GM23338 (cell line): ENCODE measurements around the gene MRPL37. TPM values are rescaled to one million over a fixed set of nuclear protein-coding genes. Genes with fewer than 3 reads are reported as not detected.

Source experiments
- ATAC-seq: fragments of 200-7000 bp; cut with Tn5 transposase; 3 replicates; pipeline ENCODE4 v1.9.1; 2020
- DNase-seq: peaks from one replicate; pipeline ENCODE4 v3.0.0-alpha.2; 2015; ENCODE audit warnings: low spot score
- H2AFZ ChIP-seq: fragments of 200-600 bp; sonication (generic); 2 replicates; pipeline ENCODE4 v1.8.0; 2016; ENCODE audit warnings: antibody characterized with exemption, mild to moderate bottlenecking, moderate library complexity
- H3F3A ChIP-seq: fragments of 200-600 bp; sonication (generic); replicated peaks from 2 replicates; pipeline ENCODE4 v1.8.0; 2017; ENCODE audit warnings: antibody characterized with exemption, mixed run types, low read depth
- H3K27ac ChIP-seq: fragments of 200-600 bp; sonication (generic); 2 replicates; pipeline ENCODE4 v1.6.1; 2016; ENCODE audit warnings: low read depth
- H3K27me3 ChIP-seq: fragments of 200-600 bp; sonication (generic); 2 replicates; pipeline ENCODE4 v1.8.0; 2016; ENCODE audit warnings: mild to moderate bottlenecking, mixed run types, moderate library complexity; ENCODE audit not compliant: insufficient read depth
- H3K36me3 ChIP-seq: fragments of 200-600 bp; sonication (generic); 2 replicates; pipeline ENCODE4 v1.8.0; 2016; ENCODE audit warnings: mild to moderate bottlenecking; ENCODE audit not compliant: insufficient read depth
- H3K4me1 ChIP-seq: fragments of 200-600 bp; sonication (generic); 2 replicates; pipeline ENCODE4 v1.8.0; 2016; ENCODE audit warnings: mild to moderate bottlenecking, moderate library complexity; ENCODE audit not compliant: insufficient read depth
- H3K4me2 ChIP-seq: fragments of 200-600 bp; sonication (generic); 2 replicates; pipeline ENCODE4 v1.7.1; 2017; ENCODE audit warnings: mixed run types
- H3K4me3 ChIP-seq: fragments of 200-600 bp; sonication (generic); 2 replicates; pipeline ENCODE4 v1.6.1; 2016; ENCODE audit warnings: mixed run types
- H3K79me2 ChIP-seq: fragments of 200-600 bp; sonication (generic); replicated peaks from 2 replicates; pipeline ENCODE4 v1.8.0; 2017; ENCODE audit warnings: mild to moderate bottlenecking; ENCODE audit not compliant: insufficient read depth
- H3K9me2 ChIP-seq: fragments of 200-600 bp; sonication (generic); 2 replicates; pipeline ENCODE4 v1.8.0; 2017; ENCODE audit not compliant: insufficient read depth
- H4K20me1 ChIP-seq: fragments of 200-600 bp; sonication (generic); replicated peaks from 2 replicates; pipeline ENCODE4 v1.8.0; 2017; ENCODE audit warnings: mild to moderate bottlenecking; ENCODE audit not compliant: insufficient read depth
- H3K27ac Mint-ChIP-seq: 2 replicates; pipeline ENCODE4 v1.8.0; 2020; ENCODE audit warnings: inconsistent platforms, mild to moderate bottlenecking, moderate library complexity, mixed read lengths
- H3K27me3 Mint-ChIP-seq: 3 replicates; pipeline ENCODE4 v1.8.0; 2022; ENCODE audit warnings: low read depth, mild to moderate bottlenecking, moderate library complexity, mixed read lengths, inconsistent platforms; ENCODE audit not compliant: insufficient read depth, poor library complexity
- H3K36me3 Mint-ChIP-seq: 3 replicates; pipeline ENCODE4 v1.8.0; 2021; ENCODE audit warnings: low read depth, mild to moderate bottlenecking, inconsistent platforms, moderate library complexity, mixed read lengths
- H3K4me1 Mint-ChIP-seq: 3 replicates; pipeline ENCODE4 v1.8.0; 2020; ENCODE audit warnings: mild to moderate bottlenecking, inconsistent platforms, mixed read lengths
- H3K4me3 Mint-ChIP-seq: 3 replicates; pipeline ENCODE4 v1.8.0; 2021; ENCODE audit warnings: moderate library complexity, mild to moderate bottlenecking, inconsistent platforms, mixed read lengths
- H3K9me3 Mint-ChIP-seq: 3 replicates; pipeline ENCODE4 v1.8.0; 2020; ENCODE audit warnings: moderate library complexity, mild to moderate bottlenecking, inconsistent platforms, mixed read lengths
- CREB1 ChIP-seq: fragments of 250-450 bp; sonication (Bioruptor Pico); IDR thresholded peaks from 2 replicates; pipeline ENCODE4 v1.5.0; 2020; ENCODE audit warnings: low read depth, mild to moderate bottlenecking, moderate library complexity
- ETS1 ChIP-seq: IDR thresholded peaks from 2 replicates; pipeline ENCODE4 v1.6.1; 2016; ENCODE audit warnings: antibody characterized with exemption
- EZH2 ChIP-seq: fragments of 200-600 bp; sonication (generic); IDR thresholded peaks from one replicate; pipeline ENCODE4 v1.8.0; 2017; ENCODE audit warnings: antibody characterized with exemption, mild to moderate bottlenecking, low read depth; ENCODE audit not compliant: unreplicated experiment
- EZH2phosphoT487 ChIP-seq: fragments of 200-600 bp; sonication (generic); IDR thresholded peaks from one replicate; pipeline ENCODE4 v1.8.1; 2018; ENCODE audit warnings: antibody characterized with exemption; ENCODE audit not compliant: unreplicated experiment
- JUNB ChIP-seq: IDR thresholded peaks from one replicate; pipeline ENCODE4 v1.6.1; 2016; ENCODE audit warnings: antibody characterized with exemption; ENCODE audit not compliant: unreplicated experiment
- NANOG ChIP-seq: IDR thresholded peaks from 2 replicates; pipeline ENCODE4 v1.6.1; 2016; ENCODE audit warnings: antibody characterized with exemption, borderline replicate concordance
- POLR2AphosphoS5 ChIP-seq: IDR thresholded peaks from 2 replicates; pipeline ENCODE4 v1.6.1; 2016; ENCODE audit warnings: antibody characterized with exemption, low read depth
- STAT1 ChIP-seq: IDR thresholded peaks from one replicate; pipeline ENCODE4 v1.6.1; 2016; ENCODE audit warnings: antibody characterized with exemption; ENCODE audit not compliant: unreplicated experiment
- ZNF114 ChIP-seq: fragments of 250-450 bp; sonication (Bioruptor Pico); IDR thresholded peaks from 2 replicates; pipeline ENCODE4 v1.5.0; 2020; ENCODE audit warnings: mild to moderate bottlenecking, moderate library complexity
- ZNF331 ChIP-seq: fragments of 250-450 bp; sonication (Bioruptor Pico); IDR thresholded peaks from 2 replicates; pipeline ENCODE4 v1.5.0; 2020; ENCODE audit warnings: low read depth, mild to moderate bottlenecking, moderate library complexity
- ZNF462 ChIP-seq: fragments of 250-450 bp; sonication (Bioruptor Pico); IDR thresholded peaks from 2 replicates; pipeline ENCODE4 v1.5.0; 2020; ENCODE audit warnings: mild to moderate bottlenecking, moderate library complexity
- polyA plus RNA-seq: library from polyadenylated mRNA; unstranded; fragments of >200 nt; fragmentation: Nextera tagmentation; extraction: Ambion mirVana; gene quantifications from 2 replicates; pipeline ENCODE4 v1.2.1, GENCODE V29; 2016
- total RNA-seq: library from RNA; depleted of rRNA; stranded (reverse); fragments of >200 nt; shearing (Covaris generic); gene quantifications from 2 replicates; pipeline ENCODE4 v1.2.3, GENCODE V29; 2014
- TF ChIP-seq, protein P1 (sequence below), 2 experiments: fragments of 200-600 bp in 1 of 2; sonication (generic) in 1 of 2; conservative IDR thresholded peaks; 2 replicates each; pipeline versions ENCODE4 v1.5.1 to v1.6.1; 2016 to 2017; ENCODE audit warnings: antibody characterized with exemption in 2 of 2, low read depth in 2 of 2, mild to moderate bottlenecking in 2 of 2, moderate library complexity in 1 of 2

The MRPL37 gene
- total and polyA plus RNA-seq, 2 experiments from 2014 or later = 130 to 155 TPM

DNA sequence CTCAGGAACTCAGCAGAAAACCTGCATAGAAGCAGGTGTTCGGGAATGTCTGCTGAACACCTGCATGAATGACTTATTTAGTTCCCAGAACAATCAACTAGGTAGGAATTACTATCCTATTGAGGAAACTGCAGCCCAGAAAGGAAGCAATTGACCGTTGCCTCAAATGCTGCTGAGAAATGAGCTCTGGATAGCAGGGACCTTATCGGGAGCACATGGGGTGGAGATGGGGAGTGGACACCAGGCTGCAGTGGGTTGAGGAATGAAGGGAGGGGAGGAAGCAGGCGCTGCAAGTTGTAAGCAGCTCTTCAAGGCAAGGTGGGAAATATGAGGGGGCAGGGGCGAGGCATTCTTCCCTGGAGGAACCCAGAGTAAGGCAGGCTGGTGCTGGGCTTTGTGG, 36.4 kb upstream of the MRPL37 start:
- Histone ChIP-seq H3K4me3 (no peak overlapping the region), H3K27me3 (no peaks in the 10 kb centered on the region), H3K9me2 (no peaks in the 10 kb centered on the region), H3F3A (no peaks in the 10 kb centered on the region), H2AFZ (no peak overlapping the region), H3K4me2 (no peak overlapping the region), H3K4me1 (no peaks in the 10 kb centered on the region), H3K27ac (no peak overlapping the region), H3K79me2 (no peaks in the 10 kb centered on the region), H3K36me3 (no peaks in the 10 kb centered on the region), H4K20me1 (no peaks in the 10 kb centered on the region)
- Mint-ChIP-seq H3K27me3 (peaks cover 8% of the 10 kb centered on the region), H3K27ac (no peak overlapping the region), H3K9me3 (no peaks in the 10 kb centered on the region), H3K4me3 (no peak overlapping the region), H3K36me3 (no peaks in the 10 kb centered on the region), H3K4me1 (peaks cover 7% of the 10 kb centered on the region; the same call in 1 of the 3 replicates)
- ATAC-seq (no peak), DNase-seq (no peak)
- TF ChIP-seq ZNF331 (CRISPR knock-in tag) = no peak

DNA sequence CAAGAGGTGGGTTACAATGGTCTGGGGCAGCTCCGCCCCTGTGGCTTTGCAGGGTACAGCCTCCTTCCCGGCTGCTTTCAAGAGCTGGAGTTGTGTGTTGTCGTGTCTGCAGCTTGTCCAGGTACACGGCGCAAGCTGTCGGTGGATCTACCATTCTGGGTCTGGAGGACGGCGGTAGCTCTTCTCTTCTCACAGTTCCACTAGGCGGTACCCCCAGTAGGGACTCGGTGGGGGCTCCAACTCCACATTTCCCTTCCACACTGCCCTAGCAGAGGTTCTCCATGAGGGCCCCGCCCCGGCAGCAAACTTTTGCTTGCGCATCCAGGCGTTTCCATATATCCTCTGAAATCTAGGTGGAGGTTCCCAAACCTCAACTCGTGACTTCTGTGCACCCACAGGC, 34.8 kb upstream of the MRPL37 start:
- Mint-ChIP-seq H3K9me3 (no peaks in the 10 kb centered on the region), H3K27me3 (peaks cover 8% of the 10 kb centered on the region), H3K4me1 (peaks cover 7% of the 10 kb centered on the region; the same call in 1 of the 3 replicates), H3K4me3 (no peak overlapping the region), H3K36me3 (no peaks in the 10 kb centered on the region), H3K27ac (no peak overlapping the region)
- no peaks in the 10 kb centered on the region for H3K4me1 ChIP-seq
- no peak overlapping the region for H3K4me2 ChIP-seq
- no peak overlapping the region for H3K4me3 ChIP-seq
- no peaks in the 10 kb centered on the region for H3K36me3 ChIP-seq
- no peaks in the 10 kb centered on the region for H4K20me1 ChIP-seq
- no peaks in the 10 kb centered on the region for H3K9me2 ChIP-seq
- H3K27me3 ChIP-seq = no peaks in the 10 kb centered on the region
- H3K79me2 ChIP-seq = no peaks in the 10 kb centered on the region
- DNase-seq (peak; percentile 20), ATAC-seq (peak; percentile 40; the same call in 1 of the 3 replicates)
- no peaks in the 10 kb centered on the region for H3F3A ChIP-seq
- no peak overlapping the region for H3K27ac ChIP-seq
- no peak overlapping the region for H2AFZ ChIP-seq
- no peak for TF ChIP-seq JUNB
- TF ChIP-seq EZH2 = no peak
- no peak for TF ChIP-seq EZH2phosphoT487
- TF ChIP-seq, protein P1, sequence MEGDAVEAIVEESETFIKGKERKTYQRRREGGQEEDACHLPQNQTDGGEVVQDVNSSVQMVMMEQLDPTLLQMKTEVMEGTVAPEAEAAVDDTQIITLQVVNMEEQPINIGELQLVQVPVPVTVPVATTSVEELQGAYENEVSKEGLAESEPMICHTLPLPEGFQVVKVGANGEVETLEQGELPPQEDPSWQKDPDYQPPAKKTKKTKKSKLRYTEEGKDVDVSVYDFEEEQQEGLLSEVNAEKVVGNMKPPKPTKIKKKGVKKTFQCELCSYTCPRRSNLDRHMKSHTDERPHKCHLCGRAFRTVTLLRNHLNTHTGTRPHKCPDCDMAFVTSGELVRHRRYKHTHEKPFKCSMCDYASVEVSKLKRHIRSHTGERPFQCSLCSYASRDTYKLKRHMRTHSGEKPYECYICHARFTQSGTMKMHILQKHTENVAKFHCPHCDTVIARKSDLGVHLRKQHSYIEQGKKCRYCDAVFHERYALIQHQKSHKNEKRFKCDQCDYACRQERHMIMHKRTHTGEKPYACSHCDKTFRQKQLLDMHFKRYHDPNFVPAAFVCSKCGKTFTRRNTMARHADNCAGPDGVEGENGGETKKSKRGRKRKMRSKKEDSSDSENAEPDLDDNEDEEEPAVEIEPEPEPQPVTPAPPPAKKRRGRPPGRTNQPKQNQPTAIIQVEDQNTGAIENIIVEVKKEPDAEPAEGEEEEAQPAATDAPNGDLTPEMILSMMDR (conservative IDR thresholded peaks at IDR 0.05; ENCODE audit: low read depth in 2 of 2) = no peak
- TF ChIP-seq STAT1 = no peak
- no peak for TF ChIP-seq ZNF114
- no peak for TF ChIP-seq ZNF462
- TF ChIP-seq ZNF331 (CRISPR knock-in tag) = no peak
- TF ChIP-seq CREB1 = no peak
- no peak for TF ChIP-seq POLR2AphosphoS5
- no peak for TF ChIP-seq ETS1
- TF ChIP-seq NANOG = no peak
